Left lobe of liver (tissue), 2 donors: Measurements from ENCODE around the gene CKM. TPM values are rescaled to one million over a fixed set of nuclear protein-coding genes. Genes with fewer than 3 reads are reported as not detected.
"Not testable (repeated sequence)": the region's sequence is repeated elsewhere in the genome, so short reads cannot be mapped to it uniquely, and the experiment has no call there.

Experiments
- ATAC-seq: fragments of 200-7000 bp; cut with Tn5 transposase; one replicate; pipeline ENCODE4 v1.9.1; 2020; ENCODE audit warnings: mild to moderate bottlenecking, moderate library complexity
- DNase-seq: peaks from one replicate; pipeline ENCODE4 v3.0.0-alpha.2; 2020; ENCODE audit warnings: low spot score
- total RNA-seq: library from RNA; stranded (reverse); gene quantifications from one replicate; pipeline ENCODE4 v1.2.1, GENCODE V29; 2021
- donor health status: DM: no; HTN: no; CAD: no; lungs with moderate emphysema.
- donor health status: DM: no; HTN: yes; CAD: no.

CKM gene
- total RNA-seq, 1 donor from 2014 or later, result not detected

- DNase-seq (no peak), ATAC-seq (no peak)
These were observed 26.8 kb upstream of the CKM start for GRCh38 chr19:45349430-45349941.

- ATAC-seq (no peak), DNase-seq (no peak)
These were observed 26.4 kb upstream of the CKM start for GRCh38 chr19:45349126-45349415.

GRCh38 chr19:45348367-45349125, 25.9 kb upstream of the CKM start:
- no peak for DNase-seq
- ATAC-seq, result no peak

GRCh38 chr19:45347570-45348366, 25.1 kb upstream of the CKM start:
- ATAC-seq, result peak; percentile 8
- no peak for DNase-seq

- no peak for DNase-seq
- no peak for ATAC-seq
These were observed 23.8 kb upstream of the CKM start for GRCh38 chr19:45346449-45346848.

- no peak for DNase-seq
- no peak for ATAC-seq
These were observed 22.8 kb upstream of the CKM start for GRCh38 chr19:45345506-45345860.

- DNase-seq (no peak), ATAC-seq (no peak)
These were observed 22.2 kb upstream of the CKM start for GRCh38 chr19:45344621-45345505.

GRCh38 chr19:45342911-45343310, 20.2 kb upstream of the CKM start:
- ATAC-seq (no peak), DNase-seq (no peak)

- DNase-seq (no peak), ATAC-seq (no peak)
These were observed 18.3 kb upstream of the CKM start for GRCh38 chr19:45340899-45341453.

GRCh38 chr19:45340232-45340898, 17.7 kb upstream of the CKM start, which contains the start of gene KLC3:
Gene KLC3, plus strand, starts transcription at chr19:45340750. Its CDS starts 4,792 bp downstream, at chr19:45345542.
- DNase-seq (no peak), ATAC-seq (peak; percentile 68)

GRCh38 chr19:45339629-45340028, 17.0 kb upstream of the CKM start:
- ATAC-seq (no peak), DNase-seq (no peak)

GRCh38 chr19:45336696-45337251, 14.1 kb upstream of the CKM start:
- ATAC-seq (no peak), DNase-seq (no peak)

- DNase-seq, ATAC-seq: not testable (repeated sequence)
These were observed 12.2 kb upstream of the CKM start for GRCh38 chr19:45334881-45335280.

GRCh38 chr19:45333609-45334303, 11.1 kb upstream of the CKM start:
- no peak for DNase-seq
- ATAC-seq, result no peak

GRCh38 chr19:45331411-45331810, 8.7 kb upstream of the CKM start:
- ATAC-seq (no peak), DNase-seq (no peak)

- ATAC-seq (no peak), DNase-seq (no peak)
These were observed 4.9 kb upstream of the CKM start for GRCh38 chr19:45327404-45328143.

GRCh38 chr19:45324349-45324907, 1.8 kb upstream of the CKM start:
- ATAC-seq (no peak), DNase-seq (no peak)

GRCh38 chr19:45323671-45324081, 1.0 kb upstream of the CKM start:
- DNase-seq, result no peak
- no peak for ATAC-seq
